ENCODE measurements around the gene FBXO47.

FBXO47 gene

GRCh38 chr17:38907930-38908675, 59.1 kb downstream of the FBXO47 start:
- no peak for DNase-seq (ENCODE audit: low read depth, low spot score)
- peak overlapping the region; percentile 60 for H3K27ac ChIP-seq

DNA sequence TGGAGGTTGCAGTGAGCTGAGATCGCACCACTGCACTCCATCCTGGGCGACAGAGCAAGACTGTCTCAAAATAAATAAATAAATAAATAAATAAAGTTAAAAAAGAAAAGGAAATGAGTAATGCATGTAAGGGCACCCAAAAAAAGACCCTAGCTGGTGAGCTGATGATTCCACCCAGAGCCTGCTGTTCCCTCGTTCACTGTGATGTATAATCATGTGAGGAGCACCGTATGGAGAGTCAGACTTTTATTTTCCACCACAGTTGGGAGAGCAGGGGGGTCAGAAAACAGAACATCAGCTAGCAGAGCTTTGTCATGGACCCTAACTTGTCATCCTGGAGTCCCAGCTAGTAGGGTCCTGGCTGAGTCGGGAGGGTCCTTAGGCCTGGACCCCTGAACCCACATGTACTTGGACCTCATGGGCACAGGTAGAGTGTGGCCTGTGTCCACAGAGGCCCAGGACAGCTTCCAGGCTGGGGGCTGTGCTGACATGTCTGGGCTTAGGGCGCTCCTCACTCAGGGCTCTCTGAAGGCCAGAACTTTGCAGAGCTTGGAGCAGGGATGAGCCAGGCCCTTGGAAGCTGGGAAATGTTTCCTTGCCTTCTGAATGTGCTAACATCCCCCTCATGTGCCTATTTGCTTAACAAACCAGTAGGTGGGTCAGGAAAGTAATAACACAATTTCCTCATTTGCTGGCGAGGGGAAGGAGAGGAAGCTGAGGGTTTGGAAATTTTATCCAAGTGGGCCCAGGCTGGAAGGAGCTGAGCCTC, 60.6 kb downstream of the FBXO47 start:
- DNase-seq (ENCODE audit: low read depth, low spot score) = no peak
- H3K27ac ChIP-seq = peak overlapping the region; percentile 33

- no peak overlapping the region for H3K27ac ChIP-seq
- DNase-seq (ENCODE audit: low read depth, low spot score) = no peak
These were observed 61.8 kb downstream of the FBXO47 start for GRCh38 chr17:38905375-38905774.

DNA sequence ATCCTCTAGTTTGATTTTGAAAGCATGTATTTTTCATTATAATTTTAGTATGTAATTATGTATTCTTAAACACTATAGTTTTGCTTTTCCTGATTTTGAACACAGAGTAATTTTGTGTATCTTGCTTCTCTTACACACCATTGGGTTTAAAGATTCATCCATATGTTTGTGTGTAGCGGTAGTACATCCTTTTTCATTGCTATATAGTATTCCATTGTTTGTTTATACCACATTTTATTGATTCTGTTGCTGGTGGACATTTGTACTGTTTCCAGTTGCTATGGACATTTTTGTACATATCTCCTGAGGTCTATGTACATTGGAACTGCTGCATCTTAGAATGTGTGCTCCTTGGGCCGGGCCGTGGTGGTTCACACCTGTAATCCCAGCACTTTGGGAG, 62.3 kb downstream of the FBXO47 start:
- no peak for DNase-seq (ENCODE audit: low read depth, low spot score)

GRCh38 chr17:38903404-38903803, 63.8 kb downstream of the FBXO47 start:
- DNase-seq (ENCODE audit: low read depth, low spot score) = no peak
- no peak overlapping the region for H3K27ac ChIP-seq

More for the DNA sequence above, 62.3 kb downstream of the FBXO47 start:
- no peak overlapping the region for H3K27ac ChIP-seq

GRCh38 chr17:38900978-38901656, 66.1 kb downstream of the FBXO47 start:
- H3K27ac ChIP-seq = peak overlapping the region; percentile 15
- peak; percentile 58 for DNase-seq (ENCODE audit: low read depth, low spot score)

- DNase-seq (ENCODE audit: low read depth, low spot score) = no peak
- no peak overlapping the region for H3K27ac ChIP-seq
These were observed 67.8 kb downstream of the FBXO47 start for GRCh38 chr17:38899421-38899820.

GRCh38 chr17:38898812-38899348, 68.3 kb downstream of the FBXO47 start:
- DNase-seq (ENCODE audit: low read depth, low spot score) = no peak
- H3K27ac ChIP-seq = no peak overlapping the region

DNA sequence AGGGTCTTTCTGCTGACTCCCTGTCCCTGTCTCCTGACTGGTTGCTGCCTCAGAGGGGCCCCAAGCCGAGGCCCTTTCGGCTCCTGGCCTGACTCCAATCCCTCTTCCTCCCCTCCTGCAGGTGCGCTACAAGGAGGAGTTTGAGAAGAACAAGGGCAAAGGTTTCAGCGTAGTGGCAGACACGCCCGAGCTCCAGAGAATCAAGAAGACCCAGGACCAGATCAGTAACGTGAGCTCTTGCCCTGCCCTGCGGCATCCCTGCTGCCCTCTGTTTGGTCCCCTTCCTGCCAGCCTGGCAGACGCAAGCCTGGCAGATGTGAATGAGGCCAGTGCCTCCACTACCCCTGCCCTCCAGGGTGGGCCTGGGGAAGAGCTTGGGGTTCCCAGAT, 68.9 kb downstream of the FBXO47 start:
- H3K27ac ChIP-seq = no peak overlapping the region
- no peak for DNase-seq (ENCODE audit: low read depth, low spot score)

- no peak overlapping the region for H3K27ac ChIP-seq
- no peak for DNase-seq (ENCODE audit: low read depth, low spot score)
These were observed 69.4 kb downstream of the FBXO47 start for GRCh38 chr17:38897671-38898290.

DNA sequence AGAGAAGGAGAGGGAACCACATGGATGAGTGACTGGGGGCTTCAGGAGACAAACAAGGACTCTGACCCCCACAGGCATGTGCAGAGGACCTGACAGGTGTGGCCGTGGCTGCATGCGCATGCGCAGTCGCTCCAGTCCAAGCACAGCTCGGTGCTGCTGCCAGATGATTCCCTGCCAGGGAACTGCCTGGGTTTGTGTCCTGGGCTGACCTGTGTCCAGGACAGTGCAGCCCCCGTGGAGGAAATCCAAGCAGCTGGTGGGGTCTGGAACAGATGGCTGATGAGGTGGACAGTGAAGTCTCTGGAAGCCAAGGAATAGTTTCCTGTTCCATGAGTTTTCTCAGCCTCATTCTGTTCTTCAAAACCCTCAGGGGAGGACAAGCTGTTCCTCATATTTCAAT, 70.0 kb downstream of the FBXO47 start:
- DNase-seq (ENCODE audit: low read depth, low spot score) = no peak
- no peak overlapping the region for H3K27ac ChIP-seq

GRCh38 chr17:38896346-38896954, 70.8 kb downstream of the FBXO47 start:
- no peak overlapping the region for H3K27ac ChIP-seq
- DNase-seq (ENCODE audit: low read depth, low spot score) = no peak

GRCh38 chr17:38894276-38894675, 72.9 kb downstream of the FBXO47 start:
- H3K27ac ChIP-seq = no peak overlapping the region
- DNase-seq (ENCODE audit: low read depth, low spot score) = no peak

- DNase-seq (ENCODE audit: low read depth, low spot score) = no peak
- no peak overlapping the region for H3K27ac ChIP-seq
These were observed 73.6 kb downstream of the FBXO47 start for GRCh38 chr17:38893607-38894006.

GRCh38 chr17:38893113-38893512, 74.1 kb downstream of the FBXO47 start:
- no peak overlapping the region for H3K27ac ChIP-seq
- no peak for DNase-seq (ENCODE audit: low read depth, low spot score)

DNA sequence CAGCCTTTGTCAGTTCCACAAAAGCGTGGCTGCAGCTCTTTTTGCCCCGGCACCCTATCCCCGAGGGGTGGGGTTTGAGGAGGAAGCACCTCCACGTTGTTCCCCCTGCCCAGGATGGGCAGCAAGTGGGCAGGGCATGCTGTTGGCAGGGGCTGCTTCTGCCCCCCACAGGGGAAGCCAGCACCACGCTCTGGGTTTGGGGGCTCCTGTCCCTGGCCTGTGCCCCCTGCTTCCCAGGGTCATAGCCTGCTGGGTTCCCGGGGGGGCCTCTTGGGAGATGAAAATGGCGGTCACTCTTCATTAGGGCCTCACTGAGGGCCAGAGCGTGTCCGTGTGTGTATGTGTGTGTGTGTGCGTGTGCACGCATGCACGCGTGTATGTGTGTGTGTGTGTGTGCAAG, 74.6 kb downstream of the FBXO47 start:
- no peak for DNase-seq (ENCODE audit: low read depth, low spot score)
- H3K27ac ChIP-seq = no peak overlapping the region

- no peak overlapping the region for H3K27ac ChIP-seq
- DNase-seq (ENCODE audit: low read depth, low spot score) = no peak
These were observed 75.1 kb downstream of the FBXO47 start for GRCh38 chr17:38892083-38892482.

GRCh38 chr17:38891441-38891840, 75.8 kb downstream of the FBXO47 start:
- no peak for DNase-seq (ENCODE audit: low read depth, low spot score)
- no peak overlapping the region for H3K27ac ChIP-seq

- H3K27ac ChIP-seq = no peak overlapping the region
- no peak for DNase-seq (ENCODE audit: low read depth, low spot score)
These were observed 76.8 kb downstream of the FBXO47 start for GRCh38 chr17:38890410-38890746.

DNA sequence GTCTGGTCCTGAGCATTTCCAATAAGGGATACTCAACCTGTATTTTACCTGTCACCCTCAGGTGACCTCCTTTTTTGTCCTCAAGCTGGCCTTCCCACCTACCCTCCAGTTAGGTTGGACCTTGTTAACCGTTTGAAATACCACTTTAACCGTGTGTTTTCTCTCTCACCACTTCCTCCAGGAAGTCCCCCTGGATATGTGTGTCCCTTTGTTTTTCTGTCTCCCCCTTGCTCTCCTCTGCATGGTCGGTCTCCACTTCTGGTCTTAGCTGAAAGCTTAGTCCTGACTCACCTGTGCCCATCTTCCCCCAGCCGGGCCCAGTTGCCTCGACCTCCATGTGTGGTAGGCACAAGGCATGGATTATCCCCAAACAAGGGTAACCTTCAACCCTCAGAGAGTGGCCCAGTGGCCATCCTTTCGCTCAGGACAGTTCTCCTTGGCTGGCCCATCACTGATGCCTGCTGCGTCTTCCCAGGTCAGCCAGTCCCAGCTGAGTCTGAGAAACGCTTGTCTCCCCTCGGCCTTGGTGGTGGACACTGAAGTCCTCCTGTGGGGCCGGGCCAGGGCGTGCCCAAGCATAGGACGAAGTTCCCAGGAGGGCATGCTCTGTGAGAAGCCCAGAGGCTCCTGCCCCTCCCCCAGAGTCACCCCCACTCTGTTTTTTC, 77.3 kb downstream of the FBXO47 start:
- H3K27ac ChIP-seq = no peak overlapping the region
- no peak for DNase-seq (ENCODE audit: low read depth, low spot score)

All from epithelial cell of prostate (primary cell).